A549 treated with GW870086 at 1 μM for 4 hours (cell line): ENCODE data around the gene DNM1L. TPM values are rescaled to one million over a fixed set of nuclear protein-coding genes. Genes with fewer than 3 reads are reported as not detected.

Source experiments
- total RNA-seq: library from RNA; stranded (reverse); fragments of 200-300 nt; extraction: Qiagen RNA extraction; gene quantifications from 5 replicates; pipeline ENCODE4 v1.2.3, GENCODE V29; 2022; ENCODE audit warnings: low read depth

DNM1L gene
- 44.2 to 61.1 TPM (median 55.7 TPM) in 5 replicates for total RNA-seq

GRCh38 chr12:32679091-32679919, at the start of gene DNM1L:
Gene DNM1L (plus strand): TSS chr12:32679301. CDS start chr12:32679364, 63 bp downstream.

GRCh38 chr12:32755654-32756475, 76.8 kb downstream of the DNM1L start, which contains the start of gene YARS2:
Gene YARS2 (minus strand): TSS chr12:32755897. CDS start chr12:32755874, 23 bp downstream.

Other genes starting within 250 kb of the DNM1L start
- gene YARS2, start 76.6 kb downstream of the DNM1L start, total RNA-seq, result 24.8 to 32.6 TPM (median 30.5 TPM) in 5 replicates
- gene PKP2, start 217.5 kb downstream of the DNM1L start, total RNA-seq, result 4.9 to 6.1 TPM (median 5.8 TPM) in 5 replicates